GM18499 (cell line): ENCODE results near the gene CSKMT.
"Not testable (repeated sequence)": the region's sequence is repeated elsewhere in the genome, so short reads cannot be mapped to it uniquely, and the experiment has no call there.

ENCODE experiments used
- ATAC-seq: cut with Tn5 transposase; IDR thresholded peaks from one replicate; pipeline ENCODE4 v1.9.1; 2021; ENCODE audit warnings: moderate number of reproducible peaks; ENCODE audit not compliant: insufficient read depth, unreplicated experiment

CSKMT gene

GRCh38 chr11:62665075-62665598 lies at the start of gene CSKMT, which contains the start of gene C11orf98:
TSS of gene CSKMT (plus strand) at chr11:62665312. CDS start at chr11:62665880, 568 bp downstream.
TSS of gene C11orf98 (minus strand) at chr11:62665210. CDS start at chr11:62665169, 41 bp downstream.
- ATAC-seq, result no peak

- no peak for ATAC-seq
Measured at GRCh38 chr11:62615521-62615920, 49.6 kb upstream of the CSKMT start.

- not testable (repeated sequence) for ATAC-seq
Measured at GRCh38 chr11:62616957-62617356, 48.2 kb upstream of the CSKMT start.

GRCh38 chr11:62621027-62621566 lies 44.0 kb upstream of the CSKMT start:
- ATAC-seq, result no peak

GRCh38 chr11:62621567-62622470 lies 43.3 kb upstream of the CSKMT start, which contains the start of gene B3GAT3:
TSS of gene B3GAT3 (minus strand) at chr11:62621986. CDS start at chr11:62621947, 39 bp downstream.
- peak; percentile 85 for ATAC-seq

GRCh38 chr11:62622476-62623089 lies 42.5 kb upstream of the CSKMT start:
- ATAC-seq, result no peak

GRCh38 chr11:62627713-62628112 lies 37.4 kb upstream of the CSKMT start:
- ATAC-seq, result no peak

GRCh38 chr11:62632492-62632891 lies 32.6 kb upstream of the CSKMT start:
- no peak for ATAC-seq

- ATAC-seq, result no peak
Measured at GRCh38 chr11:62644220-62644619, 20.9 kb upstream of the CSKMT start.

GRCh38 chr11:62645671-62645945 lies 19.5 kb upstream of the CSKMT start:
- no peak for ATAC-seq

GRCh38 chr11:62645946-62646824 lies 18.9 kb upstream of the CSKMT start, which contains the start of gene GANAB:
TSS of gene GANAB (minus strand) at chr11:62646613. CDS start at chr11:62646599, 14 bp downstream.
- peak; percentile 75 for ATAC-seq

- ATAC-seq, result no peak
Measured at GRCh38 chr11:62646825-62647608, 18.1 kb upstream of the CSKMT start.

GRCh38 chr11:62647609-62648005 lies 17.5 kb upstream of the CSKMT start:
- no peak for ATAC-seq

GRCh38 chr11:62648185-62648966 lies 16.7 kb upstream of the CSKMT start:
- no peak for ATAC-seq

GRCh38 chr11:62648967-62649364 lies 16.1 kb upstream of the CSKMT start:
- ATAC-seq, result no peak

- no peak for ATAC-seq
Measured at GRCh38 chr11:62649486-62649885, 15.6 kb upstream of the CSKMT start.

- not testable (repeated sequence) for ATAC-seq
Measured at GRCh38 chr11:62650283-62650682, 14.8 kb upstream of the CSKMT start.
